Measurements from ENCODE around the gene NR1D1. TPM values are rescaled to one million over a fixed set of nuclear protein-coding genes. Genes with fewer than 3 reads are reported as not detected.

Gene NR1D1
- total and polyA plus RNA-seq, 2 of the 13 experiments (the other 11 are each of a cell fraction or from before 2014, with no cell fraction given), result 2.1 to 2.7 TPM

- TF ChIP-seq, protein P1, sequence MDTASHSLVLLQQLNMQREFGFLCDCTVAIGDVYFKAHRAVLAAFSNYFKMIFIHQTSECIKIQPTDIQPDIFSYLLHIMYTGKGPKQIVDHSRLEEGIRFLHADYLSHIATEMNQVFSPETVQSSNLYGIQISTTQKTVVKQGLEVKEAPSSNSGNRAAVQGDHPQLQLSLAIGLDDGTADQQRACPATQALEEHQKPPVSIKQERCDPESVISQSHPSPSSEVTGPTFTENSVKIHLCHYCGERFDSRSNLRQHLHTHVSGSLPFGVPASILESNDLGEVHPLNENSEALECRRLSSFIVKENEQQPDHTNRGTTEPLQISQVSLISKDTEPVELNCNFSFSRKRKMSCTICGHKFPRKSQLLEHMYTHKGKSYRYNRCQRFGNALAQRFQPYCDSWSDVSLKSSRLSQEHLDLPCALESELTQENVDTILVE (CRISPR knock-in tag; IDR thresholded peaks at IDR 0.05), result no peak; the same call in none of the 2 replicates
- TF ChIP-seq ZBTB1 (CRISPR knock-in tag; IDR thresholded peaks at IDR 0.05; ENCODE audit: borderline replicate concordance) (no peak), TGIF2 (CRISPR knock-in tag; IDR thresholded peaks at IDR 0.05) (peak; percentile 85; the same call in 1 of the 2 replicates), CERS6 (CRISPR knock-in tag; IDR thresholded peaks at IDR 0.05) (no peak), HMGA1 (CRISPR knock-in tag; conservative IDR thresholded peaks at IDR 0.05) (no peak), MTF1 (CRISPR knock-in tag; IDR thresholded peaks at IDR 0.05) (no peak), ARID3A (IDR thresholded peaks at IDR 0.05; ENCODE audit: low read depth, low read length) (no peak), RFX1 (IDR thresholded peaks at IDR 0.05) (no peak), LCORL (IDR thresholded peaks at IDR 0.05) (peak; percentile 50; the same call in 1 of the 2 replicates), LCORL (CRISPR knock-in tag; IDR thresholded peaks at IDR 0.05) (no peak; the same call in none of the 2 replicates), STAG1 (CRISPR knock-in tag; IDR thresholded peaks at IDR 0.05) (no peak), ADNP (CRISPR knock-in tag; IDR thresholded peaks at IDR 0.05) (no peak), ZNF136 (CRISPR knock-in tag; IDR thresholded peaks at IDR 0.05; ENCODE audit: low read depth) (no peak), PHF20 (CRISPR knock-in tag; IDR thresholded peaks at IDR 0.05) (no peak), SRSF9 (IDR thresholded peaks at IDR 0.05; ENCODE audit: borderline replicate concordance, insufficient read depth, low read depth, low read length, poor library complexity, severe bottlenecking) (no peak), REPIN1 (CRISPR knock-in tag; IDR thresholded peaks at IDR 0.05; ENCODE audit: borderline replicate concordance, low read depth) (peak; percentile 56; the same call in 1 of the 2 replicates), ZNF777 (CRISPR knock-in tag; IDR thresholded peaks at IDR 0.05) (no peak), NR2C2 (CRISPR knock-in tag; IDR thresholded peaks at IDR 0.05; ENCODE audit: borderline replicate concordance) (peak; percentile 85), ZNF496 (CRISPR knock-in tag; IDR thresholded peaks at IDR 0.05; ENCODE audit: insufficient replicate concordance) (no peak)
- TF ChIP-seq, protein P2, sequence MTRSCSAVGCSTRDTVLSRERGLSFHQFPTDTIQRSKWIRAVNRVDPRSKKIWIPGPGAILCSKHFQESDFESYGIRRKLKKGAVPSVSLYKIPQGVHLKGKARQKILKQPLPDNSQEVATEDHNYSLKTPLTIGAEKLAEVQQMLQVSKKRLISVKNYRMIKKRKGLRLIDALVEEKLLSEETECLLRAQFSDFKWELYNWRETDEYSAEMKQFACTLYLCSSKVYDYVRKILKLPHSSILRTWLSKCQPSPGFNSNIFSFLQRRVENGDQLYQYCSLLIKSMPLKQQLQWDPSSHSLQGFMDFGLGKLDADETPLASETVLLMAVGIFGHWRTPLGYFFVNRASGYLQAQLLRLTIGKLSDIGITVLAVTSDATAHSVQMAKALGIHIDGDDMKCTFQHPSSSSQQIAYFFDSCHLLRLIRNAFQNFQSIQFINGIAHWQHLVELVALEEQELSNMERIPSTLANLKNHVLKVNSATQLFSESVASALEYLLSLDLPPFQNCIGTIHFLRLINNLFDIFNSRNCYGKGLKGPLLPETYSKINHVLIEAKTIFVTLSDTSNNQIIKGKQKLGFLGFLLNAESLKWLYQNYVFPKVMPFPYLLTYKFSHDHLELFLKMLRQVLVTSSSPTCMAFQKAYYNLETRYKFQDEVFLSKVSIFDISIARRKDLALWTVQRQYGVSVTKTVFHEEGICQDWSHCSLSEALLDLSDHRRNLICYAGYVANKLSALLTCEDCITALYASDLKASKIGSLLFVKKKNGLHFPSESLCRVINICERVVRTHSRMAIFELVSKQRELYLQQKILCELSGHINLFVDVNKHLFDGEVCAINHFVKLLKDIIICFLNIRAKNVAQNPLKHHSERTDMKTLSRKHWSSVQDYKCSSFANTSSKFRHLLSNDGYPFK (CRISPR knock-in tag; IDR thresholded peaks at IDR 0.05; ENCODE audit: borderline replicate concordance), result peak; percentile 56; the same call in 1 of the 2 replicates
- TF ChIP-seq, protein P3, sequence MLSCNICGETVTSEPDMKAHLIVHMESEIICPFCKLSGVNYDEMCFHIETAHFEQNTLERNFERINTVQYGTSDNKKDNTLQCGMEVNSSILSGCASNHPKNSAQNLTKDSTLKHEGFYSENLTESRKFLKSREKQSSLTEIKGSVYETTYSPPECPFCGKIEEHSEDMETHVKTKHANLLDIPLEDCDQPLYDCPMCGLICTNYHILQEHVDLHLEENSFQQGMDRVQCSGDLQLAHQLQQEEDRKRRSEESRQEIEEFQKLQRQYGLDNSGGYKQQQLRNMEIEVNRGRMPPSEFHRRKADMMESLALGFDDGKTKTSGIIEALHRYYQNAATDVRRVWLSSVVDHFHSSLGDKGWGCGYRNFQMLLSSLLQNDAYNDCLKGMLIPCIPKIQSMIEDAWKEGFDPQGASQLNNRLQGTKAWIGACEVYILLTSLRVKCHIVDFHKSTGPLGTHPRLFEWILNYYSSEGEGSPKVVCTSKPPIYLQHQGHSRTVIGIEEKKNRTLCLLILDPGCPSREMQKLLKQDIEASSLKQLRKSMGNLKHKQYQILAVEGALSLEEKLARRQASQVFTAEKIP (CRISPR knock-in tag; IDR thresholded peaks at IDR 0.05; ENCODE audit: borderline replicate concordance), result no peak
Measured at GRCh38 chr17:40122999-40123810, 22.8 kb upstream of the NR1D1 start (continued).
